GM08714 (cell line): ENCODE data around the gene RCN2.
A peak's percentile ranks its signal among the peaks of the same experiment; 100 is the strongest.
"Not testable (repeated sequence)": the region's sequence is repeated elsewhere in the genome, so short reads cannot be mapped to it uniquely, and the experiment has no call there.

ENCODE experiments used
- H3K4me3 ChIP-seq: fragments of 200-500 bp; sonication (Bioruptor generic); 2 replicates; pipeline ENCODE4 v1.5.1; 2014; ENCODE audit warnings: mild to moderate bottlenecking, low read length, inconsistent platforms
- ZNF274 ChIP-seq: IDR thresholded peaks from 2 replicates; pipeline ENCODE4 v1.6.1; 2012; ENCODE audit warnings: mild to moderate bottlenecking, low read depth, low read length

The RCN2 gene

GRCh38 chr15:76931397-76932134, at the start of gene RCN2:
Gene RCN2 (plus strand): TSS chr15:76931749. CDS start chr15:76931842, 93 bp downstream.
- no peak for TF ChIP-seq ZNF274
- H3K4me3 ChIP-seq = peak within 1 kb of the TSS; percentile 73

GRCh38 chr15:76885212-76885611, 46.3 kb upstream of the RCN2 start:
- no peak for TF ChIP-seq ZNF274
- no peak overlapping the region for H3K4me3 ChIP-seq

GRCh38 chr15:76887280-76888141, 44.0 kb upstream of the RCN2 start:
- H3K4me3 ChIP-seq = not testable (repeated sequence)

- not testable (repeated sequence) for H3K4me3 ChIP-seq
These were observed 38.7 kb upstream of the RCN2 start for GRCh38 chr15:76892836-76893235.

- no peak overlapping the region for H3K4me3 ChIP-seq
- TF ChIP-seq ZNF274 = no peak
These were observed 37.4 kb upstream of the RCN2 start for GRCh38 chr15:76894174-76894573.

GRCh38 chr15:76898102-76898501, 33.4 kb upstream of the RCN2 start:
- H3K4me3 ChIP-seq = no peak overlapping the region
- no peak for TF ChIP-seq ZNF274

GRCh38 chr15:76899176-76899930, 32.2 kb upstream of the RCN2 start:
- not testable (repeated sequence) for H3K4me3 ChIP-seq

- H3K4me3 ChIP-seq = not testable (repeated sequence)
These were observed 31.6 kb upstream of the RCN2 start for GRCh38 chr15:76899931-76900310.

GRCh38 chr15:76901965-76902364, 29.6 kb upstream of the RCN2 start:
- no peak overlapping the region for H3K4me3 ChIP-seq
- TF ChIP-seq ZNF274 = no peak

- TF ChIP-seq ZNF274 = no peak
- no peak overlapping the region for H3K4me3 ChIP-seq
These were observed 28.3 kb upstream of the RCN2 start for GRCh38 chr15:76903251-76903681.

- H3K4me3 ChIP-seq = peak overlapping the region; percentile 87
- TF ChIP-seq ZNF274 = no peak
These were observed 27.0 kb upstream of the RCN2 start for GRCh38 chr15:76904461-76905012.

GRCh38 chr15:76905013-76905839, 26.3 kb upstream of the RCN2 start, which contains the start of gene SCAPER:
Gene SCAPER (minus strand): TSS chr15:76905340. CDS start chr15:76883817, 21,523 bp downstream.
- TF ChIP-seq ZNF274 = no peak
- peak within 1 kb of the TSS; percentile 87 for H3K4me3 ChIP-seq

- no peak for TF ChIP-seq ZNF274
- peak overlapping the region; percentile 87; the same call in 1 of the 2 replicates for H3K4me3 ChIP-seq
These were observed 25.7 kb upstream of the RCN2 start for GRCh38 chr15:76905855-76906254.

- no peak overlapping the region for H3K4me3 ChIP-seq
- TF ChIP-seq ZNF274 = no peak
These were observed 19.1 kb upstream of the RCN2 start for GRCh38 chr15:76912430-76912829.
